ENCODE results near the gene PPP1R12B.

PPP1R12B gene

GRCh38 chr1:202561240-202561639 is 212.7 kb downstream of the PPP1R12B start:
- no peak for TF ChIP-seq CTCF (IDR thresholded peaks at IDR 0.05)
- Histone ChIP-seq H3K27me3 (ENCODE audit: control insufficient read depth, insufficient read depth, low read length) (no peaks in the 10 kb centered on the region), H2AFZ (no peak overlapping the region), H3K4me1 (no peaks in the 10 kb centered on the region), H3K36me3 (ENCODE audit: control insufficient read depth, insufficient read depth, low read length) (no peaks in the 10 kb centered on the region), H3K79me2 (no peaks in the 10 kb centered on the region), H3K4me3 (ENCODE audit: low read depth, low read length) (no peak overlapping the region), H3K27ac (no peak overlapping the region), H3K9ac (no peak overlapping the region), H3K4me2 (ENCODE audit: low read length) (no peak overlapping the region), H3K9me3 (ENCODE audit: control insufficient read depth, low read length) (no peaks in the 10 kb centered on the region)

GRCh38 chr1:202561726-202562443 is 213.4 kb downstream of the PPP1R12B start:
- no peak overlapping the region for H3K4me2 ChIP-seq (ENCODE audit: low read length)
- no peak overlapping the region for H2AFZ ChIP-seq
- no peaks in the 10 kb centered on the region for H3K27me3 ChIP-seq (ENCODE audit: control insufficient read depth, insufficient read depth, low read length)
- no peak overlapping the region for H3K9ac ChIP-seq
- no peaks in the 10 kb centered on the region for H3K4me1 ChIP-seq
- H3K79me2 ChIP-seq: no peaks in the 10 kb centered on the region
- H3K36me3 ChIP-seq (ENCODE audit: control insufficient read depth, insufficient read depth, low read length): no peaks in the 10 kb centered on the region
- no peak overlapping the region for H3K27ac ChIP-seq
- H3K4me3 ChIP-seq (ENCODE audit: low read depth, low read length): no peak overlapping the region
- TF ChIP-seq CTCF (IDR thresholded peaks at IDR 0.05): no peak
- H3K9me3 ChIP-seq (ENCODE audit: control insufficient read depth, low read length): no peaks in the 10 kb centered on the region

GRCh38 chr1:202562444-202563060 is 214.1 kb downstream of the PPP1R12B start:
- no peak overlapping the region for H2AFZ ChIP-seq
- no peak for TF ChIP-seq CTCF (IDR thresholded peaks at IDR 0.05)
- H3K79me2 ChIP-seq: no peaks in the 10 kb centered on the region
- H3K4me2 ChIP-seq (ENCODE audit: low read length): no peak overlapping the region
- no peak overlapping the region for H3K9ac ChIP-seq
- H3K4me3 ChIP-seq (ENCODE audit: low read depth, low read length): no peak overlapping the region
- peaks cover 6% of the 10 kb centered on the region for H3K4me1 ChIP-seq
- H3K27ac ChIP-seq: no peak overlapping the region
- H3K9me3 ChIP-seq (ENCODE audit: control insufficient read depth, low read length): no peaks in the 10 kb centered on the region
- H3K36me3 ChIP-seq (ENCODE audit: control insufficient read depth, insufficient read depth, low read length): no peaks in the 10 kb centered on the region
- H3K27me3 ChIP-seq (ENCODE audit: control insufficient read depth, insufficient read depth, low read length): no peaks in the 10 kb centered on the region

GRCh38 chr1:202563818-202564217 is 215.3 kb downstream of the PPP1R12B start:
- Histone ChIP-seq H3K79me2 (no peaks in the 10 kb centered on the region), H3K4me3 (ENCODE audit: low read depth, low read length) (no peak overlapping the region), H2AFZ (no peak overlapping the region), H3K36me3 (ENCODE audit: control insufficient read depth, insufficient read depth, low read length) (no peaks in the 10 kb centered on the region), H3K27ac (no peak overlapping the region), H3K9me3 (ENCODE audit: control insufficient read depth, low read length) (no peaks in the 10 kb centered on the region), H3K4me2 (ENCODE audit: low read length) (no peak overlapping the region), H3K27me3 (ENCODE audit: control insufficient read depth, insufficient read depth, low read length) (no peaks in the 10 kb centered on the region), H3K9ac (no peak overlapping the region), H3K4me1 (peaks cover 16% of the 10 kb centered on the region)
- no peak for TF ChIP-seq CTCF (IDR thresholded peaks at IDR 0.05)

All from parathyroid adenoma (tissue), 2 donors.